HG03045 (cell line): ENCODE results near the gene LUZP2.

Experiments
- ATAC-seq: cut with Tn5 transposase; IDR thresholded peaks from one replicate; pipeline ENCODE4 v1.9.1; 2021; ENCODE audit warnings: mild to moderate bottlenecking, moderate library complexity; ENCODE audit not compliant: unreplicated experiment

Gene LUZP2

GRCh38 chr11:25065746-25066145 lies 568.9 kb downstream of the LUZP2 start:
- no peak for ATAC-seq

GRCh38 chr11:25066706-25067105 lies 569.9 kb downstream of the LUZP2 start:
- ATAC-seq, result no peak

GRCh38 chr11:25068451-25068850 lies 571.6 kb downstream of the LUZP2 start:
- ATAC-seq, result no peak

GRCh38 chr11:25094085-25094802 lies 597.4 kb downstream of the LUZP2 start:
- no peak for ATAC-seq

- ATAC-seq, result no peak
Measured at GRCh38 chr11:25119416-25119815, 622.6 kb downstream of the LUZP2 start.
